NCI-H2029 treated with DMSO at 0.1 percent for 48 hours (cell line): Measurements from ENCODE around the gene CPNE2.

Experiments used
- DNase-seq: peaks from one replicate; lab custom pipeline; 2025; lab: John Stamatoyannopoulos, UW

Gene CPNE2

GRCh38 chr16:57144027-57144426, 51.6 kb downstream of the CPNE2 start:
- no peak for DNase-seq

GRCh38 chr16:57145046-57146021, 53.0 kb downstream of the CPNE2 start:
- DNase-seq, result no peak

GRCh38 chr16:57146040-57146647, 53.8 kb downstream of the CPNE2 start:
- DNase-seq, result no peak

- DNase-seq, result no peak
These were observed 54.4 kb downstream of the CPNE2 start for GRCh38 chr16:57146735-57147134.

GRCh38 chr16:57147381-57148221, 55.2 kb downstream of the CPNE2 start:
- DNase-seq, result no peak

GRCh38 chr16:57148481-57148880, 56.1 kb downstream of the CPNE2 start:
- DNase-seq, result no peak

- DNase-seq, result no peak
These were observed 57.0 kb downstream of the CPNE2 start for GRCh38 chr16:57149391-57149790.

- DNase-seq, result no peak
These were observed 58.4 kb downstream of the CPNE2 start for GRCh38 chr16:57150682-57151330.

GRCh38 chr16:57151369-57151768, 59.0 kb downstream of the CPNE2 start:
- DNase-seq, result no peak

GRCh38 chr16:57152096-57153093, 60.0 kb downstream of the CPNE2 start:
- DNase-seq, result no peak

- DNase-seq, result no peak
These were observed 61.5 kb downstream of the CPNE2 start for GRCh38 chr16:57153841-57154240.

- DNase-seq, result no peak
These were observed 63.4 kb downstream of the CPNE2 start for GRCh38 chr16:57155702-57156350.

- DNase-seq, result no peak
These were observed 63.9 kb downstream of the CPNE2 start for GRCh38 chr16:57156351-57156703.

GRCh38 chr16:57157533-57157932, 65.2 kb downstream of the CPNE2 start:
- no peak for DNase-seq

- no peak for DNase-seq
These were observed 67.1 kb downstream of the CPNE2 start for GRCh38 chr16:57159447-57159846.

GRCh38 chr16:57163842-57164241, 71.5 kb downstream of the CPNE2 start:
- DNase-seq, result no peak

GRCh38 chr16:57165483-57165882, 73.1 kb downstream of the CPNE2 start:
- no peak for DNase-seq

GRCh38 chr16:57165938-57166337, 73.6 kb downstream of the CPNE2 start:
- DNase-seq, result peak; percentile 32

- DNase-seq, result no peak
These were observed 74.1 kb downstream of the CPNE2 start for GRCh38 chr16:57166451-57166850.

- DNase-seq, result no peak
These were observed 74.6 kb downstream of the CPNE2 start for GRCh38 chr16:57166951-57167350.
